Liver (tissue), 9 donors: Measurements from ENCODE around the gene HPGD. TPM values are rescaled to one million over a fixed set of nuclear protein-coding genes. Genes with fewer than 3 reads are reported as not detected.

Experiments used
- DNase-seq: peaks from one replicate; pipeline ENCODE4 v3.0.0-alpha.2; 2017; ENCODE audit warnings: low spot score
- H3K27ac ChIP-seq, 2 donors: one replicate each; pipeline ENCODE4 v1.7.0; 2013; ENCODE audit warnings: inconsistent platforms in 2 of 2, low read length in 2 of 2, control low read depth in 1 of 2, low read depth in 1 of 2, mild to moderate bottlenecking in 1 of 2
- H3K27me3 ChIP-seq, 4 donors: one replicate each; pipeline versions ENCODE4 v1.6.1 to v1.7.0; 2013; ENCODE audit warnings: low read length in 3 of 4, inconsistent platforms in 1 of 4, mild to moderate bottlenecking in 1 of 4, moderate library complexity in 1 of 4; ENCODE audit not compliant: control insufficient read depth in 4 of 4, insufficient read depth in 4 of 4
- H3K36me3 ChIP-seq, 4 donors: one replicate each; pipeline versions ENCODE4 v1.6.1 to v1.7.0; 2013; ENCODE audit warnings: low read length in 3 of 4, mild to moderate bottlenecking in 3 of 4, low read depth in 1 of 4, moderate library complexity in 1 of 4; ENCODE audit not compliant: control insufficient read depth in 4 of 4, insufficient read depth in 3 of 4
- H3K4me1 ChIP-seq, 4 donors: one replicate each; pipeline versions ENCODE4 v1.6.1 to v1.7.0; 2013; ENCODE audit warnings: low read length in 3 of 4, mild to moderate bottlenecking in 3 of 4, moderate library complexity in 1 of 4; ENCODE audit not compliant: control insufficient read depth in 4 of 4, insufficient read depth in 4 of 4
- H3K4me3 ChIP-seq, 3 donors: one replicate each; pipeline versions ENCODE4 v1.6.1 to v1.7.0; 2013; ENCODE audit warnings: low read length in 3 of 3, control low read depth in 1 of 3, low read depth in 1 of 3, mild to moderate bottlenecking in 1 of 3
- H3K9ac ChIP-seq, 2 donors: one replicate each; pipeline ENCODE4 v1.7.0; 2013; ENCODE audit warnings: low read length in 2 of 2, mild to moderate bottlenecking in 2 of 2, moderate library complexity in 2 of 2, control low read depth in 1 of 2, low read depth in 1 of 2
- H3K9me3 ChIP-seq, 4 donors: one replicate each; pipeline versions ENCODE4 v1.6.1 to v1.7.0; 2013; ENCODE audit warnings: low read length in 3 of 4; ENCODE audit not compliant: control insufficient read depth in 4 of 4
- EGR1 ChIP-seq, 2 donors: IDR thresholded peaks; 2 replicates each; pipeline ENCODE4 v1.6.1; 2016 to 2018; ENCODE audit warnings: antibody characterized with exemption in 2 of 2, low read depth in 2 of 2
- FOXA1 ChIP-seq: IDR thresholded peaks from 2 replicates; pipeline ENCODE4 v1.6.1; 2016; ENCODE audit warnings: antibody characterized with exemption
- FOXA2 ChIP-seq: IDR thresholded peaks from 2 replicates; pipeline ENCODE4 v1.6.1; 2016; ENCODE audit warnings: antibody characterized with exemption
- GABPA ChIP-seq, 2 donors: IDR thresholded peaks in 1 of 2; conservative IDR thresholded peaks in 1 of 2; 2 replicates each; pipeline ENCODE4 v1.6.1; 2016; ENCODE audit warnings: antibody characterized with exemption in 2 of 2, mild to moderate bottlenecking in 1 of 2, moderate library complexity in 1 of 2
- HNF4A ChIP-seq, 2 donors: conservative IDR thresholded peaks; 2 replicates each; pipeline ENCODE4 v1.6.1; 2016; ENCODE audit warnings: antibody characterized with exemption in 2 of 2, mild to moderate bottlenecking in 2 of 2
- HNF4G ChIP-seq: IDR thresholded peaks from 2 replicates; pipeline ENCODE4 v1.6.1; 2016; ENCODE audit warnings: antibody characterized with exemption
- JUND ChIP-seq, 2 donors: IDR thresholded peaks; 2 replicates each; pipeline ENCODE4 v1.6.1; 2016; ENCODE audit warnings: antibody characterized with exemption in 2 of 2
- NR2F2 ChIP-seq: IDR thresholded peaks from 2 replicates; pipeline ENCODE4 v1.6.1; 2016; ENCODE audit warnings: antibody characterized with exemption
- RAD21 ChIP-seq, 2 donors: IDR thresholded peaks; 2 replicates each; pipeline ENCODE4 v1.6.1; 2016; ENCODE audit warnings: antibody characterized with exemption in 2 of 2, mild to moderate bottlenecking in 2 of 2
- RXRA ChIP-seq, 2 donors: IDR thresholded peaks; 2 replicates each; pipeline ENCODE4 v1.6.1; 2017 to 2018; ENCODE audit warnings: antibody characterized with exemption in 2 of 2, mild to moderate bottlenecking in 1 of 2
- SP1 ChIP-seq: IDR thresholded peaks from 2 replicates; pipeline ENCODE4 v1.6.1; 2018; ENCODE audit warnings: antibody characterized with exemption, mild to moderate bottlenecking
- TAF1 ChIP-seq: conservative IDR thresholded peaks from 2 replicates; pipeline ENCODE4 v1.6.1; 2016; ENCODE audit warnings: antibody characterized with exemption, mild to moderate bottlenecking
- YY1 ChIP-seq: IDR thresholded peaks from 2 replicates; pipeline ENCODE4 v1.6.1; 2016; ENCODE audit warnings: antibody characterized with exemption, mild to moderate bottlenecking
- WGBS: extraction: QIAGEN DNeasy Blood & Tissue Kit; methylation state at CpG from one replicate; pipeline ENCODE4 v1.1.7; 2013; 5-methylcytosine and 5-hydroxymethylcytosine counted together
- polyA plus RNA-seq, 2 donors: library from polyadenylated mRNA; stranded (reverse) in 1 of 2; unstranded in 1 of 2; fragments of 200-250 nt in 1 of 2; fragments of >200 nt in 1 of 2; fragmentation: Nextera tagmentation in 1 of 2; extraction: Ambion mirVana in 1 of 2; gene quantifications; one replicate each; pipeline versions ENCODE4 v1.2.1 to v1.2.3, GENCODE V29; 2013 to 2015
- total RNA-seq, 2 donors: library from RNA; depleted of rRNA; stranded (reverse); fragments of >200 nt; gene quantifications; one replicate each; pipeline ENCODE4 v1.2.3, GENCODE V29; 2014
- TF ChIP-seq, protein P1 (sequence below): IDR thresholded peaks from 2 replicates; pipeline ENCODE4 v1.6.1; 2016; ENCODE audit warnings: antibody characterized with exemption
- TF ChIP-seq, protein P2 (sequence below): IDR thresholded peaks from 2 replicates; pipeline ENCODE4 v1.6.1; 2016; ENCODE audit warnings: antibody characterized with exemption
- TF ChIP-seq, protein P3 (sequence below): IDR thresholded peaks from 2 replicates; pipeline ENCODE4 v1.6.1; 2016; ENCODE audit warnings: antibody characterized with exemption
- TF ChIP-seq, protein P4 (sequence below): fragments of 150-350 bp; IDR thresholded peaks from 2 replicates; pipeline ENCODE4 v1.5.1; 2017; ENCODE audit warnings: improper control_type of control experiment, low read depth, low read length; ENCODE audit not compliant: missing input control
- donor health status: healthy.
- donor health status: healthy.
- donor health status: healthy.
- donor health status: healthy.
- donor health status: healthy.

Gene HPGD
- total and polyA plus RNA-seq, 4 donors = 7.9 to 113 (median 57.1) TPM

DNA sequence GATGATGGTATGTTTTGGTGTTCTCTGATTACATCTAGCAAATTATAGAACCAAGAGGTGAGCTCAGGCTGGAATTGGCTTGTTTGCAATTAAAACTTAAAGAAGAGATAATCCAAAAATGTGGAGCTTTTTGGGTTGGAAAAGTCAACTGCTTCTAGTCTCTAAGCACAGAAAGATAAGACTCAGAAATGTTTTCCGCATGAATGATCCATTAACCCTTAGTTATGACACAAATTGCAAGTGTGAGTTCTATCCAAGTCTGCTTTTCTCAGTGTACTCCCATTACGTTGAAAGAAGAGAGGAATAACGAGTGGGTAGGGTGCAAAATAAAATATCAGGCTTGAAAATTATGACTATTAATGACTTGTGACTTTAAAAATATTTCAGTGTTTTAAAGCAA lies 38.5 kb downstream of the HPGD start:
- peaks cover 0 to 5% (median 1%) of the 10 kb centered on the region in 4 donors for H3K4me1 ChIP-seq
- no peak for DNase-seq
- no peaks in the 10 kb centered on the region for H3K27me3 ChIP-seq
- H3K9me3 ChIP-seq = no peaks in the 10 kb centered on the region
- H3K9ac ChIP-seq = no peak overlapping the region
- H3K36me3 ChIP-seq = no peaks in the 10 kb centered on the region
- TF ChIP-seq RXRA (IDR thresholded peaks at IDR 0.05) (no peak), HNF4G (no peak), SP1 (no peak), HNF4A (conservative IDR thresholded peaks at IDR 0.05) (no peak), FOXA2 (no peak), RAD21 (IDR thresholded peaks at IDR 0.05) (no peak), FOXA1 (no peak), YY1 (no peak), NR2F2 (no peak), JUND (IDR thresholded peaks at IDR 0.05) (no peak), GABPA (IDR thresholded peaks at IDR 0.05 in 1 of 2, conservative IDR thresholded peaks at IDR 0.05 in 1 of 2) (no peak), EGR1 (IDR thresholded peaks at IDR 0.05; ENCODE audit: low read depth in 2 of 2) (no peak)
- TF ChIP-seq, protein P1, sequence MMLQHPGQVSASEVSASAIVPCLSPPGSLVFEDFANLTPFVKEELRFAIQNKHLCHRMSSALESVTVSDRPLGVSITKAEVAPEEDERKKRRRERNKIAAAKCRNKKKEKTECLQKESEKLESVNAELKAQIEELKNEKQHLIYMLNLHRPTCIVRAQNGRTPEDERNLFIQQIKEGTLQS = no peak
- TF ChIP-seq, protein P2, sequence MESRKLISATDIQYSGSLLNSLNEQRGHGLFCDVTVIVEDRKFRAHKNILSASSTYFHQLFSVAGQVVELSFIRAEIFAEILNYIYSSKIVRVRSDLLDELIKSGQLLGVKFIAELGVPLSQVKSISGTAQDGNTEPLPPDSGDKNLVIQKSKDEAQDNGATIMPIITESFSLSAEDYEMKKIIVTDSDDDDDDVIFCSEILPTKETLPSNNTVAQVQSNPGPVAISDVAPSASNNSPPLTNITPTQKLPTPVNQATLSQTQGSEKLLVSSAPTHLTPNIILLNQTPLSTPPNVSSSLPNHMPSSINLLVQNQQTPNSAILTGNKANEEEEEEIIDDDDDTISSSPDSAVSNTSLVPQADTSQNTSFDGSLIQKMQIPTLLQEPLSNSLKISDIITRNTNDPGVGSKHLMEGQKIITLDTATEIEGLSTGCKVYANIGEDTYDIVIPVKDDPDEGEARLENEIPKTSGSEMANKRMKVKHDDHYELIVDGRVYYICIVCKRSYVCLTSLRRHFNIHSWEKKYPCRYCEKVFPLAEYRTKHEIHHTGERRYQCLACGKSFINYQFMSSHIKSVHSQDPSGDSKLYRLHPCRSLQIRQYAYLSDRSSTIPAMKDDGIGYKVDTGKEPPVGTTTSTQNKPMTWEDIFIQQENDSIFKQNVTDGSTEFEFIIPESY = no peak
- TF ChIP-seq, protein P3, sequence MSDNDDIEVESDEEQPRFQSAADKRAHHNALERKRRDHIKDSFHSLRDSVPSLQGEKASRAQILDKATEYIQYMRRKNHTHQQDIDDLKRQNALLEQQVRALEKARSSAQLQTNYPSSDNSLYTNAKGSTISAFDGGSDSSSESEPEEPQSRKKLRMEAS = no peak
- 89% methylated on average over 3 of the region's 3 CpGs for WGBS
- H3K4me3 ChIP-seq = no peak overlapping the region
- no peak overlapping the region for H3K27ac ChIP-seq

DNA sequence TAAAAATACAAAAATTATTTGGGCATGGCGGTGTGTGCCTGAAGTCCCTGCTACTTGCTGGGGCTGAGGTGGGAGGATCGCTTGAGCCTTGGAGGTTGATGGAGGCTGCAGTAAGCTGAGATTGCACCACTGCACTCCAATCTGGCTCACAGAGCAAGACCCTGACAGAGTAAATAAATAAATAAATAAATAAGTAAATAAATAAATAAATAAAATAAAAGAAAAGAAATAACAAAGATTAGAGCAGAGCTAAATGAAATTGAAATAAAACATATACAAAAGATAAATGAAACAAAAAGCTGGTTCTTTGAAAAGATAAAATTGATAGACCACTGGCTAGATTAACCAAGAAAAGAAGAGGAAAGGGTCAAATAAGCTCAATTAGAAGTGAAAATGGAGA lies 43.1 kb downstream of the HPGD start:
- no peak for DNase-seq
- WGBS = 100% methylated on average over 2 of the region's 2 CpGs

More for the DNA sequence above, 43.1 kb downstream of the HPGD start:
- Histone ChIP-seq H3K27ac (no peak overlapping the region), H3K9me3 (no peaks in the 10 kb centered on the region), H3K4me3 (no peak overlapping the region), H3K36me3 (no peaks in the 10 kb centered on the region), H3K27me3 (no peaks in the 10 kb centered on the region), H3K9ac (no peak overlapping the region), H3K4me1 (no peaks in the 10 kb centered on the region)
- TF ChIP-seq TAF1 (no peak), JUND (IDR thresholded peaks at IDR 0.05) (no peak), YY1 (no peak), HNF4G (no peak), HNF4A (conservative IDR thresholded peaks at IDR 0.05) (no peak), EGR1 (IDR thresholded peaks at IDR 0.05; ENCODE audit: low read depth in 2 of 2) (no peak), NR2F2 (no peak), GABPA (IDR thresholded peaks at IDR 0.05 in 1 of 2, conservative IDR thresholded peaks at IDR 0.05 in 1 of 2) (no peak), RAD21 (IDR thresholded peaks at IDR 0.05) (no peak), FOXA1 (no peak), SP1 (no peak), FOXA2 (no peak), RXRA (IDR thresholded peaks at IDR 0.05) (no peak)
- TF ChIP-seq, protein P1 = no peak
- TF ChIP-seq, protein P2 = no peak
- TF ChIP-seq, protein P4, sequence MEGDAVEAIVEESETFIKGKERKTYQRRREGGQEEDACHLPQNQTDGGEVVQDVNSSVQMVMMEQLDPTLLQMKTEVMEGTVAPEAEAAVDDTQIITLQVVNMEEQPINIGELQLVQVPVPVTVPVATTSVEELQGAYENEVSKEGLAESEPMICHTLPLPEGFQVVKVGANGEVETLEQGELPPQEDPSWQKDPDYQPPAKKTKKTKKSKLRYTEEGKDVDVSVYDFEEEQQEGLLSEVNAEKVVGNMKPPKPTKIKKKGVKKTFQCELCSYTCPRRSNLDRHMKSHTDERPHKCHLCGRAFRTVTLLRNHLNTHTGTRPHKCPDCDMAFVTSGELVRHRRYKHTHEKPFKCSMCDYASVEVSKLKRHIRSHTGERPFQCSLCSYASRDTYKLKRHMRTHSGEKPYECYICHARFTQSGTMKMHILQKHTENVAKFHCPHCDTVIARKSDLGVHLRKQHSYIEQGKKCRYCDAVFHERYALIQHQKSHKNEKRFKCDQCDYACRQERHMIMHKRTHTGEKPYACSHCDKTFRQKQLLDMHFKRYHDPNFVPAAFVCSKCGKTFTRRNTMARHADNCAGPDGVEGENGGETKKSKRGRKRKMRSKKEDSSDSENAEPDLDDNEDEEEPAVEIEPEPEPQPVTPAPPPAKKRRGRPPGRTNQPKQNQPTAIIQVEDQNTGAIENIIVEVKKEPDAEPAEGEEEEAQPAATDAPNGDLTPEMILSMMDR = no peak
- TF ChIP-seq, protein P3 = no peak
